OCI-LY7 (cell line): Measurements from ENCODE around the gene GBE1. TPM values are rescaled to one million over a fixed set of nuclear protein-coding genes. Genes with fewer than 3 reads are reported as not detected.

Experiments used
- BruUV-seq: library from RNA; stranded (reverse); fragments of 400-500 nt; replicated peaks from 2 replicates; lab custom pipeline; 2021; lab: Mats Ljungman, UMichigan
- CTCF ChIA-PET: fragments of 300-600 bp; sonication (Branson Sonifier 250); formaldehyde crosslinking; loops from one replicate; lab custom pipeline; 2022; ENCODE audit warnings: antibody characterized with exemption; ENCODE audit not compliant: unreplicated experiment; lab: Charles Lee
- POLR2A ChIA-PET: fragments of 300-600 bp; sonication (Branson Sonifier 250); formaldehyde crosslinking; loops from one replicate; lab custom pipeline; 2022; ENCODE audit warnings: antibody characterized with exemption; lab: Charles Lee
- DNase-seq: peaks from one replicate; pipeline ENCODE4 v3.0.0-alpha.2; 2015; ENCODE audit warnings: low spot score
- H2AFZ ChIP-seq: fragments of 200-600 bp; sonication (generic), shearing (Covaris generic); 2 replicates; pipeline ENCODE4 v1.6.1; 2014; ENCODE audit warnings: mild to moderate bottlenecking, antibody characterized with exemption, low read length, moderate library complexity
- H3K27ac ChIP-seq: fragments of 200-600 bp; sonication (generic); 2 replicates; pipeline ENCODE4 v1.5.1; 2014; ENCODE audit warnings: mixed run types, low read depth, mild to moderate bottlenecking, moderate library complexity, low read length, inconsistent platforms; ENCODE audit not compliant: poor library complexity, severe bottlenecking
- H3K36me3 ChIP-seq: fragments of 200-600 bp; sonication (generic); 2 replicates; pipeline ENCODE4 v1.6.1; 2014; ENCODE audit warnings: mild to moderate bottlenecking, antibody characterized with exemption, low read length, moderate library complexity, mixed read lengths; ENCODE audit not compliant: insufficient read depth
- H3K4me1 ChIP-seq: fragments of 200-600 bp; sonication (generic); 2 replicates; pipeline ENCODE4 v1.5.1; 2014; ENCODE audit warnings: mild to moderate bottlenecking, low read length; ENCODE audit not compliant: insufficient read depth, poor library complexity, severe bottlenecking
- H3K4me2 ChIP-seq: fragments of 200-600 bp; sonication (generic); 2 replicates; pipeline ENCODE4 v1.6.1; 2014; ENCODE audit warnings: mild to moderate bottlenecking, low read length
- H3K4me3 ChIP-seq: fragments of 200-600 bp; sonication (generic); 2 replicates; pipeline ENCODE4 v1.5.1; 2014; ENCODE audit warnings: mild to moderate bottlenecking, low read depth, low read length; ENCODE audit not compliant: poor library complexity, severe bottlenecking
- H3K79me2 ChIP-seq: fragments of 200-600 bp; sonication (generic); 2 replicates; pipeline ENCODE4 v1.6.1; 2016; ENCODE audit warnings: low read depth, mild to moderate bottlenecking, low read length, moderate library complexity, mixed read lengths; ENCODE audit not compliant: insufficient read depth
- H3K9me2 ChIP-seq: fragments of 200-600 bp; sonication (generic); 2 replicates; pipeline ENCODE4 v1.6.1; 2016; ENCODE audit warnings: mild to moderate bottlenecking, low read length, mixed read lengths; ENCODE audit not compliant: insufficient read depth
- H3K9me3 ChIP-seq: fragments of 200-600 bp; sonication (generic); 2 replicates; pipeline ENCODE4 v1.6.1; 2014; ENCODE audit warnings: mild to moderate bottlenecking, mixed run types, low read length, mixed read lengths
- H4K20me1 ChIP-seq: fragments of 200-600 bp; sonication (generic); 2 replicates; pipeline ENCODE4 v1.6.1; 2014; ENCODE audit warnings: mild to moderate bottlenecking, antibody characterized with exemption, low read length, moderate library complexity, mixed read lengths; ENCODE audit not compliant: insufficient read depth
- EZH2phosphoT487 ChIP-seq: fragments of 200-600 bp; sonication (generic); IDR thresholded peaks from 2 replicates; pipeline ENCODE4 v1.6.1; 2018; ENCODE audit warnings: low read depth, borderline replicate concordance, mild to moderate bottlenecking, mixed run types, antibody characterized with exemption, low read length, moderate library complexity, mixed read lengths
- intact Hi-C: fragments of 100-400 bp; cut with micrococcal nuclease; formaldehyde crosslinking; loops from one replicate; pipeline ENCODE4 v1.10.0; 2022; ENCODE audit not compliant: unreplicated experiment
- total RNA-seq, 2 experiments: library from RNA; depleted of rRNA in 1 of 2; stranded (reverse); fragments of >200 nt in 1 of 2; shearing (Covaris generic) in 1 of 2; gene quantifications; 2 replicates each; pipeline ENCODE4 v1.2.3, GENCODE V29; 2014 to 2022
- TF ChIP-seq, protein P1 (sequence below): fragments of 200-600 bp; sonication (generic); conservative IDR thresholded peaks from 2 replicates; pipeline ENCODE4 v1.5.1; 2014; ENCODE audit warnings: mild to moderate bottlenecking, antibody characterized with exemption, low read length, moderate library complexity, mixed read lengths

The GBE1 gene
- total RNA-seq, 2 experiments from 2014 or later: 10.7 to 24.4 TPM

DNA sequence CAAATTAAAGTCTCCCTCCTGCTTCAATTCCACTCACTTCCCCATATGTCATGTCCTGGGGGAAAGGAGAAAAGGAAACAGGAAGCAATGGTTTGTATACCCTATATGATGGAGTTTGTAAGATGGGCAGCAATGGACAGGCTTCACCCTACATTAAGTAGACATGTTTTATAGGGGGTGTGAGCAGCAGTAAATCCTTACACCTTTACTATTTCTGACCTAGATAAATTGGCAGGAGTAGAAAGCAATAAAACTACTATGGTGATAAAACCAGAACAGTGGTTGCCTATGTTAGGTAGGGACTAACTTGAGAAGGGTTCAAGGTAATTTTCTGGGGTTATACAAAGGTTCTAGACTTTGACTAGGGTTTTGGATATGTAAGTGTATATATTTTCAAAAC lies 301.7 kb downstream of the GBE1 start:
- no peaks in the 10 kb centered on the region for H3K36me3 ChIP-seq
- H3K4me1 ChIP-seq: no peaks in the 10 kb centered on the region
- DNase-seq: no peak
- no peak overlapping the region for H2AFZ ChIP-seq
- no peak overlapping the region for H3K4me3 ChIP-seq
- no peak overlapping the region for H3K4me2 ChIP-seq
- H3K27ac ChIP-seq: no peak overlapping the region
- no peaks in the 10 kb centered on the region for H3K9me3 ChIP-seq
- H3K79me2 ChIP-seq: no peaks in the 10 kb centered on the region
- H4K20me1 ChIP-seq: no peaks in the 10 kb centered on the region
- TF ChIP-seq, protein P1, sequence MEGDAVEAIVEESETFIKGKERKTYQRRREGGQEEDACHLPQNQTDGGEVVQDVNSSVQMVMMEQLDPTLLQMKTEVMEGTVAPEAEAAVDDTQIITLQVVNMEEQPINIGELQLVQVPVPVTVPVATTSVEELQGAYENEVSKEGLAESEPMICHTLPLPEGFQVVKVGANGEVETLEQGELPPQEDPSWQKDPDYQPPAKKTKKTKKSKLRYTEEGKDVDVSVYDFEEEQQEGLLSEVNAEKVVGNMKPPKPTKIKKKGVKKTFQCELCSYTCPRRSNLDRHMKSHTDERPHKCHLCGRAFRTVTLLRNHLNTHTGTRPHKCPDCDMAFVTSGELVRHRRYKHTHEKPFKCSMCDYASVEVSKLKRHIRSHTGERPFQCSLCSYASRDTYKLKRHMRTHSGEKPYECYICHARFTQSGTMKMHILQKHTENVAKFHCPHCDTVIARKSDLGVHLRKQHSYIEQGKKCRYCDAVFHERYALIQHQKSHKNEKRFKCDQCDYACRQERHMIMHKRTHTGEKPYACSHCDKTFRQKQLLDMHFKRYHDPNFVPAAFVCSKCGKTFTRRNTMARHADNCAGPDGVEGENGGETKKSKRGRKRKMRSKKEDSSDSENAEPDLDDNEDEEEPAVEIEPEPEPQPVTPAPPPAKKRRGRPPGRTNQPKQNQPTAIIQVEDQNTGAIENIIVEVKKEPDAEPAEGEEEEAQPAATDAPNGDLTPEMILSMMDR: no peak
- H3K9me2 ChIP-seq: no peaks in the 10 kb centered on the region
- ChIA-PET POLR2A (no interaction called here), CTCF (no interaction called here)
- intact Hi-C loops: no loop called here
- BruUV-seq: no TSS peak

DNA sequence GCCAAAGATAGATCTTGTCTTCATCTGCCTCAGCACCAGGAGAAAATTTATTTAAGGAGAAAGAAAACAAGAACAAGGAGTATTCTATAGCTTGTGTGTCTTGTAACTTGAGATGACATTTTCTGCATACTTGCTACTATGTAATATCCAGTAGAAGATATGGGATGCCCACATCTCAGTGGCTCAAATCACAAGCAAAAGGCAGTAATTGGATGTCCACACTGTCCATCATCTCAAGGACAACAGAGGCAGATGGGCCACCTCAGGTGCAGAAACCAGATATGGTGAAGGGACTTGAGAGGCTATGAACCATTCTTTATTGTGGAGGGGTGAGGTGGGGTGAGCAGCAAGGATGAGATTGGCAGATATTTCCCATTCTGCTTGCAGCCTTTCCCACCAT lies 309.0 kb downstream of the GBE1 start:
- no peaks in the 10 kb centered on the region for H3K9me3 ChIP-seq
- no peaks in the 10 kb centered on the region for H3K4me1 ChIP-seq
- DNase-seq: no peak
- H3K4me3 ChIP-seq: no peak overlapping the region
- H4K20me1 ChIP-seq: no peaks in the 10 kb centered on the region
- H3K9me2 ChIP-seq: no peaks in the 10 kb centered on the region
- intact Hi-C loops: no loop called here
- POLR2A ChIA-PET: no interaction called here
- no peaks in the 10 kb centered on the region for H3K79me2 ChIP-seq
- CTCF ChIA-PET: no interaction called here
- no peak overlapping the region for H2AFZ ChIP-seq
- no TSS peak for BruUV-seq
- H3K27ac ChIP-seq: no peak overlapping the region
- H3K36me3 ChIP-seq: no peaks in the 10 kb centered on the region
- no peak overlapping the region for H3K4me2 ChIP-seq
- TF ChIP-seq, protein P1: no peak
- no peak for TF ChIP-seq EZH2phosphoT487

DNA sequence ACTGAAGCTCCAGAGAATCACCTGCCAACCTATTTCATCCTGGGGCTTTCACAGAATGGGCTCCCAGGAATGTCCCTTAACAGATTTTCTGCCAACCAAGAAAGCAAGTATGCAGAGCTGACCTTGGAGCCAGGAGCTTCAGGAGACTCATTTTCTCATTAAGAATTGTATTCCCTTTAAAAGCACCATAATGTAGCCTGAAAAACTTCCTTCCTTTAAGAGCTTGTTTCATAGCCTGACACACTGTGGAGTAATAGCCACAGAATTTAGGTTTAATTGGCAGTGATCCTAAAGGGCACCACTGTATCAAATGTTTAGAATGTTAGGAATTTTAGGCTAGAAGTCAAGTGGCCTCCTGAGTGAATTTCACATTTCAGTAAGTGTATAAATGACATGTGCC lies 309.8 kb downstream of the GBE1 start:
- DNase-seq: no peak
- ChIA-PET CTCF (no interaction called here), POLR2A (no interaction called here)
- Histone ChIP-seq H3K4me2 (no peak overlapping the region), H3K4me1 (no peaks in the 10 kb centered on the region), H3K36me3 (no peaks in the 10 kb centered on the region), H3K27ac (no peak overlapping the region), H2AFZ (no peak overlapping the region), H3K4me3 (no peak overlapping the region), H3K9me3 (no peaks in the 10 kb centered on the region), H4K20me1 (no peaks in the 10 kb centered on the region), H3K9me2 (no peaks in the 10 kb centered on the region), H3K79me2 (no peaks in the 10 kb centered on the region)
- no TSS peak for BruUV-seq
- TF ChIP-seq, protein P1: no peak
- no peak for TF ChIP-seq EZH2phosphoT487
- intact Hi-C loops: no loop called here
